GM13976 (cell line): ENCODE results near the gene NDUFB2.

Experiments
- DNase-seq: peaks from one replicate; pipeline ENCODE4 v3.0.0; 2012; ENCODE audit warnings: low spot score
- in situ Hi-C: fragments of 300-500 bp; cut with MboI; formaldehyde crosslinking; loops from one replicate; pipeline ENCODE4 v1.12.0; 2022; ENCODE audit warnings: low sequenced_read_pairs, mixed read lengths, inconsistent platforms; ENCODE audit not compliant: unreplicated experiment
- TF ChIP-seq, protein P1 (sequence below): IDR thresholded peaks from 2 replicates; pipeline ENCODE4 v1.5.1; 2012; ENCODE audit warnings: borderline replicate concordance, mild to moderate bottlenecking; ENCODE audit not compliant: insufficient read depth; ENCODE audit errors: extremely low read depth, missing control alignments, control extremely low read depth

NDUFB2 gene

DNA sequence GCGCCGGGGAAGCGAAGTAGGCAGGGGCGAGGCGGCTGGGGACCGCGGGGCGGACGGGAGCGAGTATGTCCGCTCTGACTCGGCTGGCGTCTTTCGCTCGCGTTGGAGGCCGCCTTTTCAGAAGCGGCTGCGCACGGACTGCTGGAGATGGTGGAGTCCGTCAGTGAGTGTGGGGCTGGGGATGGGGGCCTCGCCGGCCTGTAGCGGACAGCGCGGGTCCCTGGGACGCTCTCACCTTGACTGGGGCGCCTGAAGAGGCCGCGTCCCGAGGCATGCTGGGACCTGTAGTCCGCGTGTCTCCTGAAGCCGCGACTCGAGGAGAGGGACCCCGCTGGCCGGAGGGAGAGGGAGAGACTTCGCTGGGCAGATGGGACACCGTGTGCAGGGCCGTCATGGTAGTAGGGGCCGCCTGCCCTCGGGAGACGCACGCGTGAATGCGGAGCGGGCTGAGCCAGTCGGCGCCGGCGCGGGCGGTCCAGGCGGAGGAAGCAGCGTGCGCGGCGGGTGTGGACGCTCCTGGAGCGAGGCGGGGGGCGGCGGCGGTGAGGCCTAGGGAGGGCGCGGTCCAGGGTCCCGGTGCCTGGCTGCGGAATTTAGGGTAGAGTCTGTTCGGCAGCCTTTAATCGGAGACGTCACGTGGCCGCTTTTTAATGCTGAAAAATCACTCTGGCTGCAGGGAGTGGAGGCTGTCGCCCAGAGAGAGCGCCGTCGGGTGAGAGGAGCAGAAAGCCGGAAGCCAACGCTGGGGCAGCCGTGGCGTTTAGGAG, at the start of gene NDUFB2:
Gene NDUFB2, plus strand, starts transcription at position 29 of the 767 bp plus-strand sequence. Its CDS starts 37 bp downstream, at position 66.
- TF ChIP-seq, protein P1, sequence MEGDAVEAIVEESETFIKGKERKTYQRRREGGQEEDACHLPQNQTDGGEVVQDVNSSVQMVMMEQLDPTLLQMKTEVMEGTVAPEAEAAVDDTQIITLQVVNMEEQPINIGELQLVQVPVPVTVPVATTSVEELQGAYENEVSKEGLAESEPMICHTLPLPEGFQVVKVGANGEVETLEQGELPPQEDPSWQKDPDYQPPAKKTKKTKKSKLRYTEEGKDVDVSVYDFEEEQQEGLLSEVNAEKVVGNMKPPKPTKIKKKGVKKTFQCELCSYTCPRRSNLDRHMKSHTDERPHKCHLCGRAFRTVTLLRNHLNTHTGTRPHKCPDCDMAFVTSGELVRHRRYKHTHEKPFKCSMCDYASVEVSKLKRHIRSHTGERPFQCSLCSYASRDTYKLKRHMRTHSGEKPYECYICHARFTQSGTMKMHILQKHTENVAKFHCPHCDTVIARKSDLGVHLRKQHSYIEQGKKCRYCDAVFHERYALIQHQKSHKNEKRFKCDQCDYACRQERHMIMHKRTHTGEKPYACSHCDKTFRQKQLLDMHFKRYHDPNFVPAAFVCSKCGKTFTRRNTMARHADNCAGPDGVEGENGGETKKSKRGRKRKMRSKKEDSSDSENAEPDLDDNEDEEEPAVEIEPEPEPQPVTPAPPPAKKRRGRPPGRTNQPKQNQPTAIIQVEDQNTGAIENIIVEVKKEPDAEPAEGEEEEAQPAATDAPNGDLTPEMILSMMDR: no peak
- peak; percentile 89 for DNase-seq
- in situ Hi-C loops: no loop called here

DNA sequence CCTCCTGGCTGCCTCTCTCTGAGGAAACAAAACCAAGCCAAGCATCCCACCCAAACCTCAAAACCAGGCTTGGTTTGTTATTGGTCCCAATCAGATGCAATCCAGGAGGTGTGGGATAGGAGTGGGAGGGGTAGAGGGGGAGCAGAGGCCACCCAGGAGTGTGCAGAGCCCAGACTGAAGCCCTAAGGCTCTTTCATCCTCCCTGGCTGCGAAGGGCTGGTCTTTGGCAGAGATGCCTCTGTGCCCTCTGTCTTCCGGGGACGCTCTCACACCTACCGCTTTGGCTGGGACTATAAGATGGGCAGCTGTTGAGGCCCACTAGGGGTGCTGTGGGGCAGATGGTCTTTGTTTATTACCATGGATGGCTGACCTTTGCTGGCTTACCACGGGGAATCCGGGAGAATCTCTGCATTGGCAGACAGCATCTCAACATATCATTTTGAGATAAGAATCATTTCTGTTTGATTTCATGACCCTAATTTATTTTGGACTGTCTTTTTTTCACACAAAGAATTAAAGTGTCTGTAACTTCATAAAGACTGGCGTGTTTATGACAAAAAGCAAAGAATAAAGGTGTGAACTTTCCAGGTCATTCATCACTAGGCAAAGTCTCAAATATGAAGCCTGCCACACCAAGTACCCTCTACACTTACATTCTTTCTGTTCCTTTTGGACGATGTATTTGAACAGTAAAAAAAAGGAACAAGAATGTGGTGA, 49.4 kb upstream of the NDUFB2 start:
- in situ Hi-C loops: no loop called here
- TF ChIP-seq, protein P1: peak; percentile 32
- peak; percentile 64 for DNase-seq

DNA sequence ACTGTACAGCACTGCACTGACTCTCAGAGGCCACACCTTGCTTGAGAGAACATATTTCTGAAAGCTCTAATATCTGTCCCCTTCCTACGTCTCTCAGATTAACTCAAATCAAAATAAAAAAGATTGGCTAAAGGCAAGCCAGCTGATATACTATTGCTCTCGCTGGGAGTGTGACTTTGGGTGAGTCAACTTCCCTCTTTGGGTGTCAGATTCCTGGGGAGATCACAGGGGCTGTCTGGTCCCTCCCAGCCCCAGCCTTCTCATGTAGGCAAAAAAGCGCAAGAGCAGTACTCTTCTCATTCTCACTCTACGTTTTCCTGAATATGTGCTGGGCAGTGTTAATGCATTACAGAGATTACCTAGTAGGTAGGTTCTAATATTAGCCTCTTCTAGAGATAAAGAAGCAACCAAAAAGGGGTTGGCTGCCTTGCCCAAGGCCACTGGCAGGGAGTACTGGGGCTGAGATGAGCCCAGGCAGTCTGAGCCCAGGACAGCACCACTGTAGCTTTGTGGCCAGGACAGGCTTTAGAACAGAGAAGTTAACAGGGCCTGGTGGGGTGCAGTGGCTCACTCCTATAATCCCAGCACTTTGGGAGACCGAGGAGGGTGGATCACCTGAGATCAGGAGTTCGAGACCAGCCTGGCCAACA, 46.8 kb upstream of the NDUFB2 start:
- TF ChIP-seq, protein P1: no peak
- no peak for DNase-seq
- in situ Hi-C loops: no loop called here

DNA sequence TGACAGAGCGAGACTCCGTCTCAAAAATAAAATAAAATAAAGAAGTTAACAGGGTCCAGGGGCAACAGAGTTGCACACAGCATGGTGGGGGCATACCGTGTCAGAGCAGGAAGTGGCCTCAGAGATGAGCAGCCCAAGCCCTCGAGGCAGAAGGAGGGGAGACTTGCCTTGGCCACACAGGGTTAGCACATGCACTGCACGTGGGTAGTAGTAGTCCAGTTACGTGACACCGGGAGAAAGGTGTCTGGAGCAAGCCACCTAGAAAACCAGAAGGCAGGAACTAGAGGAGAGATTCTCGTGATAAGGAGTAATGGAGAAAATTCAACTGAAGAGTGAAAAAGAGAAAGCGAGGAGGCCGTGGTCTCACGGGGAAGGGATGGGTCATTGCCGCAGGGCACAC, 46.1 kb upstream of the NDUFB2 start:
- TF ChIP-seq, protein P1: no peak
- DNase-seq: no peak
- in situ Hi-C loops: no loop called here

DNA sequence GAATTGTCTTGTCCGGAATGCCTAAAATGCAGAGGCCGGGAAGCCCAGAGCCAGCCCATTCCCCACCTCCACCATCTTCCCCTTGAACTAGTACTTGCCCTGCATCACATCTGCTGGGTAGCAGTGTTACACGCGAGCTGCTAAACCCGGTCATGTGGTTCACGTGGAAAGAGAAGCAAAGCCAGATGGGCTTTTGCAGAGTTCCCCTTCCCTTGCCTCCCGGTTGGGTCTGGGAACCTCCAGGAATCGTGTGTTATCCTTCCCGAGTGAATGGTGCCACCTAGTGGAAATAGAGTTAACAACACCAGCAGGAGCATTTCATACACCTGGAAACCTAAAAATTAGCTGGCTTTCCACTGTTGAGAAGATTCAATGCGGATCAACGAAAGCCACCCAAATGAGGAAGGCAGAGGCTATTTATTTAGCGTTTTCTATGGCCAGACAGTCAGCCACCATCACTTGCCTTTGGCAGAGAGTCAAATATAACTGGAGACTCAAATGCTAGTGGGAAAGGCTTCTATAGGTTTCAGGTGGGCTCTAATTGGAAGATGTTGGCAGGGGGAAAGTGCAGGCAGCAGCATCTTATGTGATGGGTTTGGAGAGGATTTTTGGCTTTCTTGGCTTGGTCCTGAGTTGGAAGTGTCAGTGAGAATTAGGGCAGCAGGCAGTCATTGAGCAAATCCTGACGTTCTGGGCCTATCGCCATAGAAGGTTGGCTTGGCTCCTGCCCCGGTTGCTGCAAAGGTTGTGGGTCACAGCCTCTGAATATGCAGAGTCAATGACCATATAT, 43.0 kb upstream of the NDUFB2 start:
- in situ Hi-C loops: no loop called here
- DNase-seq: no peak
- TF ChIP-seq, protein P1: peak; percentile 69

DNA sequence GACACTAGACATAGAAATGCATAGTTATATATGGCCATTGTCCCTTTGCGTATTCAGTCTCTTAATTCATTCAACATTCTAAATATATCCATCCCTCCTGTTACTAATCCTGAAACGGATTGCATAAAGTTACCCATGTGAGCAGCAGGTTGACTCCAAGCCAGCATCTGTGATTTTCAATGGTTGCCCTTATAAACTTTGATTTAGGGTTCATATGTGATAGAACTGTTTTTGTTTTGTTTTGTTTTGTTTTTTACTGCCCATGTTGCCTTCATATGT, 42.5 kb upstream of the NDUFB2 start:
- in situ Hi-C loops: no loop called here
- TF ChIP-seq, protein P1: no peak
- no peak for DNase-seq
